HG02763 (cell line): ENCODE data around the gene MRPL32.
"Not testable (repeated sequence)": the region's sequence is repeated elsewhere in the genome, so short reads cannot be mapped to it uniquely, and the experiment has no call there.

ENCODE experiments used
- ATAC-seq: cut with Tn5 transposase; IDR thresholded peaks from one replicate; pipeline ENCODE4 v1.9.1; 2021; ENCODE audit warnings: mild to moderate bottlenecking, moderate library complexity; ENCODE audit not compliant: unreplicated experiment

The MRPL32 gene

GRCh38 chr7:42931834-42932651 is at the start of gene MRPL32, which contains the start of gene PSMA2:
Gene MRPL32 (plus strand): TSS chr7:42932376. CDS start chr7:42932387, 11 bp downstream.
Gene PSMA2 (minus strand): TSS chr7:42932174. CDS start chr7:42932158, 16 bp downstream.
- ATAC-seq: peak; percentile 99

- peak; percentile 46 for ATAC-seq
Measured at GRCh38 chr7:42883950-42884349, 48.2 kb upstream of the MRPL32 start.

GRCh38 chr7:42885183-42885582 is 47.0 kb upstream of the MRPL32 start:
- not testable (repeated sequence) for ATAC-seq

DNA sequence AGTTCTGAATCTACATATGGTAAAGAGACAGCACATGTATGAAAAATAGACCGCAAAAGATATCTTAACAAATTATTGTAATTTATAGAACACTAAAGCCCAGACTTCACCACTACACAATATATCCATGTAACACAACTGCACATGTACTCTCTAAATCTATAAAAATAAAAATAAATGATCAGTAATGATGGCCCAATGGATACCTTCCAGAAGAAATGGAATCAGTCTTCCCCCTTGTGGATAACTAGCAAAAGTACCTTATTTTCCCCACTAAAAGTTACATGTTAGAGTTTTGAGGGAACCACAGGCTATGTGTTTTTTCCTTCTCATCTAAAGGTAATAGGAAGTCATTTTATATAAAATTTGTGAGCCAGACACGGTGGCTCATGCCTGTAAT is 46.0 kb upstream of the MRPL32 start:
- no peak for ATAC-seq

GRCh38 chr7:42886893-42887505 is 45.2 kb upstream of the MRPL32 start:
- no peak for ATAC-seq

- ATAC-seq: no peak
Measured at GRCh38 chr7:42893346-42894240, 38.6 kb upstream of the MRPL32 start.

DNA sequence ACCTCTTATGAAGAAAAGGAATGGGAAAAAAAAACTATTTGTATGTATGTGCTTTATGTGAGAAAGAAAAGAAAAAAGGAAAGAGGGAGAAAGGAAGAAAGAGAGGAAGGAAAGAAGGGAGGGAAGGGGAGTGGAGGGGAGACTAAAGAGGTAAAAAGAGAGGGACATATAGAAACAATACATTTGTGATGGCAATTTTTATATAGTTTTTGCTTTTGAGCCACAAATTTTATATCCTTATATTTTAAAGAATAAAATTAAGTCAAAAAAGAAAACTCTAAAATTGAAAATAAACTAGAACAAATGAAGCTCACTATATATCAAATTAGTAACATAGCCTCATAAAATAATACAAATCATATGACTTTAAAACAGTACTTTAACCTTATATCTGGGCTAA is 31.3 kb upstream of the MRPL32 start:
- ATAC-seq: no peak

DNA sequence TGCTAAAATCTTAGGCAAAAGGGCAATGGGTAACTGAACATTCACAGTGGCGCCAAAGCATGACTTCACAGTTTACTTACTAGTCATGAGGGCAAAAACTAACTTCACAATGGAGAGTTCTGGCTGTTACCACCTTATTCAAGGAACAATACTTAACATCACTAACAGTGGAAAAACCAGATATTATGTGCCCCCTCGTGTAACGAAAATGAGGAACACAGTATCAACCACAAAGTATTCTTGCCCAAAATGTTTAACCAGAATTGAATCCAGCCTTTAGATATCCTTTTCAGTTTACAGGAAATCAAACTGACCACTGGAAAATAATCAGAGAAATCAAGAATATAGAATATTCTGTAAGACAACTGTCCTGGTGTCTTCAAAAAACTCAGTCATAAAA is 29.8 kb upstream of the MRPL32 start:
- no peak for ATAC-seq

GRCh38 chr7:42906181-42906580 is 26.0 kb upstream of the MRPL32 start:
- ATAC-seq: no peak

DNA sequence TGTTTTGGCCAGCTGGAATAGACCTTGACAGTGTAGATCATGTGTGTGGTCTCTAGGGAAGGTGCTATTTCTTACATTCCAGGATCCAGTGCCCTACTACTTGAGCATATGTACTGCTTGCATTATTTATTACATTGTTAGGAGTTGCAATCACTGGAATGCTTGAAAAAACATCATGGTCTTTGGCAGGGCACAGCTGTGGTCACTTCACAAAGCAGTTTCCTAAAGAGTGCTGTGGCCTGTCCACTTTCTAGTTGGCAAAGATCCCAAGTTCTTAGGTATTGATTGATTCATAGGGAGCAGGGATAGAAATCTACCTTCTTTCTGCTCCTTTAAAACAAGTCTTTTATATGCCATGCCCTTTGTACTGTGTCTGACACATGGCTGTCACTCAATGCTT is 24.9 kb upstream of the MRPL32 start:
- ATAC-seq: no peak

- no peak for ATAC-seq
Measured at GRCh38 chr7:42910306-42910705, 21.9 kb upstream of the MRPL32 start.

DNA sequence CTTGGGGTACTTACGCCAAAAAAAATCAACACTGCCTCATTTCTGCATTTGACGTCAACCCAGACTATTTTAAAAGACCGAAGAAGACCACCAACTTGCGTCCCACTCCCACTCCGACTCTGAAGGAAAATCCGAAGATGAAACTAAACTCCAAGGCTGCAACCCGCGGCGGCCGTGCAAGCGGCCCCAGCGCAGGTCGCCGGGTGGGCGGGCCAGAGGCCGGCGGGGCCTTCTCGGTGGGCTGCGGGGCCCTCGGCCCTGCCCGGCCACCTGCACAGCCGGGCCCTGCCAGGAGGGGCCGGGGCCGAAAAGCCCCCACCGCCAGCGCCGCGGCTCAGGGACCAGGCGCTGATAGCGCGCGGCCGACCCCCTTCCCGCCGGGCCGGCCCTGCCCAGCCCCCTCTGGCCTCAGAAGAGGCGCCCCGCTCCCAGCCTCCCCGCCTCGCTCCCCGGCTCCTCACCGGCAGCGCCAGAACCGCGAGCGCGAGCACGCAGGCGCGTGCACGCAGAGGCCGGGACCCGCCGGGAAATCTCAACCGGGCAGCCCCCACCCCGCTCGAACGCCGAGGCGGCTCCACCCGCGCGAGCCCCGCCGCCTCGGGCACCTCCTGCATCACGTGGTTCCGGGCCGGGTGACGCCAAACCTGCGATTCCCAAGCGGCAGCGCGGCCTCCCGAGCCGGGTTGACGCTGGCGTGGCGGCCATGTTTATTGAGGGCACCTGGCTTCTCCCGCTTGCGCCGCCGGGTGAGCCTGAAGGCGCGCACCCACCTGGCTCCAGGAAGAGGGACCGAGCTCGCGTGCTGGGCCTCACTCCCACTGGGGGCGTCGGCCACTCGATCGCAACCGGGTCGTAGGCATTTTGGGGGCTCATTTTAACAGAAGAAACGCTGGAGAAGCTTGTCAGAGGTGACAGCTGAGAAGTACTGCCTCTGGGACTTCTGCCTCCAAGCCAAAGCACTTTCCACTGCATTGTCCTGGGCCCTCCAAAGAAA is 20.4 kb upstream of the MRPL32 start, which contains the start of gene C7orf25:
C7orf25 (minus strand) TSS at position 617 of the 994 bp plus-strand sequence. CDS start 1,170 bp downstream, outside the sequence.
- ATAC-seq: peak; percentile 88

GRCh38 chr7:42913591-42913990 is 18.6 kb upstream of the MRPL32 start:
- no peak for ATAC-seq

- no peak for ATAC-seq
Measured at GRCh38 chr7:42914009-42914408, 18.2 kb upstream of the MRPL32 start.

DNA sequence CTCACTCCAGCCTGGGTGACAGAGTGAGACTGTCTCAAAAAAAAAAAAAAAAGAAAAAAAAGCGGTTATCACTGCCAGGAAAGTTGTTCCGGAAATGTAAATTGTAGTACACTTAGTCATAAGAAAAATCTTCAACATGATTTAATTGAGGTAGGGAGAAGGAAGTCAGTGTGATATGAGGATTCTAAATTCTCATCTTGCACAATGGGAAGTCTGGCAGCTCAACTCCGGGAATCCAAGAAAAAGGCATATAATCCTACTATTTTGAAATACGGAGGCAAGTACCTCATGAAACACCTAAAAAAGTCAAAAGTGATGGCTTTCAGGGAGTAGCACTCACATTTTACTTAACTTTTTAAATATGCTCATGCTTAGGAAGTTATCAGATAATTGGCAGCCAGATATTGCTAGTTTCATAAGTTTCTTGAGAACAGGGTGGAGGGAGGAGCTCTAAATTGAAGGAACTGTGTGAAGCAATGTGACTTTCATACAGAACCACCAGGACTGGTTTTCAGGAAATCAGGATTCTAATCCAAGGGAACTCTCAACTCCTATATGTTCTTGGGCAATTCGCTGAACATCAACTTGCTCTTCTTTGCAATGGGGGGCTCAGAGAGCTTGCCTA is 17.6 kb upstream of the MRPL32 start:
- ATAC-seq: no peak

- no peak for ATAC-seq
Measured at GRCh38 chr7:42915356-42915755, 16.8 kb upstream of the MRPL32 start.

- no peak for ATAC-seq
Measured at GRCh38 chr7:42922017-42922753, 10.0 kb upstream of the MRPL32 start.

DNA sequence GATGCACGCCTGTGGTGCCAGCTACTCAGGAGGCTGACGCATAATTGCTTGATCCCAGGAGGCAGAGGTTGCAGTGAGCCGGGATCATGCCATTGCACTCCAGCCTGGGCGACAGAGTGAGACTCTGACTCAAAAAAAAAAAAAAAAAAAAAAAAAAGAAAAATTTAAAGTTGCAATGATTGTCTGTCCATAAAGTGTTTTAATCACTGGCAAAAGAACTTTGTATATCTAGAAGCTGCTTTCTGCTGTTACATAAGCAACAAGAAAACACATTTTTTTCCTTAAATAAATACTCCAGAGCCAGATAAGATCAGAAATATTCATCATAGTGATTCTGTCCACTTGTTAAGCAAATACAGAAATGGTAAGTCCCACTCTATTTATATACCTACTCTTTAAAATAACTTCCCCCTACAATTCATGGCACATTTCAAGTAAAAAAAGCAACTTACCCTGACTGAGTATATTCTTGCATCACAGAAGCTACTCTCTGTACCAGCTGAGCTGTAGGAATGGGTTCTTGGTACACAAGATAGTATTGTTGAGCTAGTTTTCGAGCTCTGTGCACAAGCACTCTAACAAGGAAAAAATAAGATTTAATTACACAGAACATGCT is 7.8 kb upstream of the MRPL32 start:
- ATAC-seq: no peak
